ENCODE results near the gene SPRR2F. TPM values are rescaled to one million over a fixed set of nuclear protein-coding genes. Genes with fewer than 3 reads are reported as not detected.
A peak's percentile ranks its signal among the peaks of the same experiment; 100 is the strongest.

Gene SPRR2F
- total and polyA plus RNA-seq, 2 donors (not counting 3 experiments of a cell fraction or from before 2014, with no cell fraction given), result not detected

DNA sequence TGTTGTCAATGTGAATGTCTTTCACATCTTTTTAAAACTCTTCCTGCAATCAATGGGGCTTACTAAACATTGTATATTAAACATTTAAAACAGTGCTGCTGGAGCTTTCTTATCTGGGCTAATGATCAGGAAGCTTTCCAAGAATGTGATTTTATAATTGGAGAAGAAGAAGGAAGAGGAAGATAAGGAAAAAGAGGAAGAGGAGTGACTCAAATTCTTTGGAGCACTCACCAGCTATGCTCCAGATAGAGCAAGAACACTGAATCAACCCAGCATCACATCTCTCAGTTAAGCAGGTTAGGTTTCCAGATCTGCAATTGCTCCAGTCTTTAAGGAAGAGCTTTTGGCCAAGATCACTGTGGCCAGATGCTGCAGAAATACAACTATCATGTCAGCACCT is 17.6 kb downstream of the SPRR2F start:
- Histone ChIP-seq H3K9ac (replicated peaks; ENCODE audit: extremely low read depth, insufficient read depth, low read length) (no peak overlapping the region), H4K20me1 (replicated peaks; ENCODE audit: control insufficient read depth, extremely low read depth, insufficient read depth, low read length) (no peaks in the 10 kb centered on the region), H3K4me3 (replicated peaks in 1 of 3; ENCODE audit: insufficient read depth in 1 of 3, low read depth in 1 of 3, low read length in 3 of 3) (no peak overlapping the region), H3K79me2 (ENCODE audit: control insufficient read depth, insufficient read depth, low read length) (no peaks in the 10 kb centered on the region), H3K27me3 (ENCODE audit: control insufficient read depth in 2 of 2, insufficient read depth in 2 of 2, low read length in 2 of 2) (no peaks in the 10 kb centered on the region), H3K9me3 (replicated peaks; ENCODE audit: control insufficient read depth, insufficient read depth, low read length) (no peaks in the 10 kb centered on the region), H3K4me1 (ENCODE audit: control insufficient read depth, extremely low read depth, insufficient read depth, low read length) (no peaks in the 10 kb centered on the region), H3K27ac (ENCODE audit: insufficient read depth, low read depth, low read length) (no peak overlapping the region), H3K36me3 (ENCODE audit: control insufficient read depth in 2 of 2, extremely low read depth in 1 of 2, insufficient read depth in 2 of 2, low read length in 2 of 2) (no peaks in the 10 kb centered on the region), H3K4me2 (ENCODE audit: insufficient read depth, low read length) (no peak overlapping the region), H2AFZ (ENCODE audit: low read depth, low read length) (no peak overlapping the region), H3K9me1 (replicated peaks; ENCODE audit: control insufficient read depth, extremely low read depth, insufficient read depth, low read length) (no peaks in the 10 kb centered on the region)
- dilution Hi-C loops (cut with MboI; ENCODE audit: extremely low pct_ligation_motif_present, low sequenced_read_pairs) (no loop called here), intact Hi-C loops (cut with micrococcal nuclease) (no loop called here)
- TF ChIP-seq POLR2A (IDR thresholded peaks at IDR 0.05; ENCODE audit: low read depth, low read length), result no peak
- no peak for TF ChIP-seq FOS (IDR thresholded peaks at IDR 0.05; ENCODE audit: borderline replicate concordance, insufficient read depth, low read length)
- peak; percentile 74 for TF ChIP-seq GATA2 (IDR thresholded peaks at IDR 0.05; ENCODE audit: insufficient read depth, insufficient read length, low read depth, low read length)
- DNase-seq (ENCODE audit: low read depth, low spot score), result peak; percentile 2
- POLR2A ChIA-PET, result no interaction called here
- CTCF ChIA-PET, result no interaction called here
- BruUV-seq (replicated peaks), result no TSS peak
- no peak for FAIRE-seq

DNA sequence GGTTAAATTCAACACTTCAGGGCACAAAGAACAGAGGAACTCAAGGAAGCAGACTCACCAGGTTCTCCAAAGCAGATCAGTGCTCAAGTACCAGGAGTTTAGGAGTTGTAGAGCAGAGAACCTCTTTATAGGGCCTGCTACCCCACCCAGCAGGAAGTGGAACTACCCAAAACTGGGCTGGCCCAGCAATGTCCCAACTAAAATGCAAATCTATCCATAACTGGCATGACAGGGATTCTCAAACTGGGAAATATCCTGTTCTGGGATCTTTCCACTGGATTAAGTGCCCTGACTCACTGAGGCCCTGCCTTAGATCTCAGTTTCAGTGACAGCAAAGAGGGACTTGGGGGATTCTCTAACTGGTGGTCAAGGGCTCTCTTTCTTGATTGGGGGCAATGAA is 18.9 kb downstream of the SPRR2F start, which contains the start of gene SPRR2E:
Gene SPRR2E (minus strand): TSS at position 101 of the 400 bp plus-strand sequence. CDS start 775 bp downstream, outside the sequence.
- Histone ChIP-seq H3K9ac (replicated peaks; ENCODE audit: extremely low read depth, insufficient read depth, low read length) (no peak within 1 kb of the TSS), H3K4me2 (ENCODE audit: insufficient read depth, low read length) (no peak within 1 kb of the TSS), H3K9me3 (replicated peaks; ENCODE audit: control insufficient read depth, insufficient read depth, low read length) (no peaks in the 10 kb centered on the region), H3K9me1 (replicated peaks; ENCODE audit: control insufficient read depth, extremely low read depth, insufficient read depth, low read length) (no peaks in the 10 kb centered on the region), H3K4me1 (ENCODE audit: control insufficient read depth, extremely low read depth, insufficient read depth, low read length) (no peaks in the 10 kb centered on the region), H3K36me3 (ENCODE audit: control insufficient read depth in 2 of 2, extremely low read depth in 1 of 2, insufficient read depth in 2 of 2, low read length in 2 of 2) (no peaks in the 10 kb centered on the region), H3K27ac (ENCODE audit: insufficient read depth, low read depth, low read length) (no peak within 1 kb of the TSS), H3K79me2 (ENCODE audit: control insufficient read depth, insufficient read depth, low read length) (no peaks in the 10 kb centered on the region), H4K20me1 (replicated peaks; ENCODE audit: control insufficient read depth, extremely low read depth, insufficient read depth, low read length) (no peaks in the 10 kb centered on the region), H3K4me3 (replicated peaks in 1 of 3; ENCODE audit: insufficient read depth in 1 of 3, low read depth in 1 of 3, low read length in 3 of 3) (no peak within 1 kb of the TSS), H3K27me3 (ENCODE audit: control insufficient read depth in 2 of 2, insufficient read depth in 2 of 2, low read length in 2 of 2) (no peaks in the 10 kb centered on the region), H2AFZ (ENCODE audit: low read depth, low read length) (no peak within 1 kb of the TSS)
- intact Hi-C loops (cut with micrococcal nuclease) (loop anchor here (1.0 kb wide), 1 partner anchor 22 kb away; no protein-coding TSS in a partner anchor), dilution Hi-C loops (cut with MboI; ENCODE audit: extremely low pct_ligation_motif_present, low sequenced_read_pairs) (no loop called here)
- ChIA-PET POLR2A (no interaction called here), CTCF (no interaction called here)
- FAIRE-seq, result no peak
- no TSS peak for BruUV-seq (replicated peaks)
- DNase-seq (ENCODE audit: low read depth, low spot score), result no peak
- TF ChIP-seq MYC (IDR thresholded peaks at IDR 0.05; ENCODE audit: low read depth, low read length) (no peak), JUN (IDR thresholded peaks at IDR 0.05; ENCODE audit: borderline replicate concordance, insufficient read depth, insufficient read length, low read depth) (no peak), POLR2AphosphoS5 (IDR thresholded peaks at IDR 0.05; ENCODE audit: insufficient read depth, low read depth, low read length) (no peak), EZH2 (IDR thresholded peaks at IDR 0.05; ENCODE audit: borderline replicate concordance, low read depth, low read length, severe bottlenecking) (no peak), FOS (IDR thresholded peaks at IDR 0.05; ENCODE audit: borderline replicate concordance, insufficient read depth, low read length) (no peak), GATA2 (IDR thresholded peaks at IDR 0.05; ENCODE audit: insufficient read depth, insufficient read length, low read depth, low read length) (no peak), POLR2A (IDR thresholded peaks at IDR 0.05; ENCODE audit: low read depth, low read length) (no peak)
- TF ChIP-seq, protein P1, sequence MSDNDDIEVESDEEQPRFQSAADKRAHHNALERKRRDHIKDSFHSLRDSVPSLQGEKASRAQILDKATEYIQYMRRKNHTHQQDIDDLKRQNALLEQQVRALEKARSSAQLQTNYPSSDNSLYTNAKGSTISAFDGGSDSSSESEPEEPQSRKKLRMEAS (IDR thresholded peaks at IDR 0.05; ENCODE audit: insufficient read depth, insufficient read length), result no peak
- TF ChIP-seq, protein P2, sequence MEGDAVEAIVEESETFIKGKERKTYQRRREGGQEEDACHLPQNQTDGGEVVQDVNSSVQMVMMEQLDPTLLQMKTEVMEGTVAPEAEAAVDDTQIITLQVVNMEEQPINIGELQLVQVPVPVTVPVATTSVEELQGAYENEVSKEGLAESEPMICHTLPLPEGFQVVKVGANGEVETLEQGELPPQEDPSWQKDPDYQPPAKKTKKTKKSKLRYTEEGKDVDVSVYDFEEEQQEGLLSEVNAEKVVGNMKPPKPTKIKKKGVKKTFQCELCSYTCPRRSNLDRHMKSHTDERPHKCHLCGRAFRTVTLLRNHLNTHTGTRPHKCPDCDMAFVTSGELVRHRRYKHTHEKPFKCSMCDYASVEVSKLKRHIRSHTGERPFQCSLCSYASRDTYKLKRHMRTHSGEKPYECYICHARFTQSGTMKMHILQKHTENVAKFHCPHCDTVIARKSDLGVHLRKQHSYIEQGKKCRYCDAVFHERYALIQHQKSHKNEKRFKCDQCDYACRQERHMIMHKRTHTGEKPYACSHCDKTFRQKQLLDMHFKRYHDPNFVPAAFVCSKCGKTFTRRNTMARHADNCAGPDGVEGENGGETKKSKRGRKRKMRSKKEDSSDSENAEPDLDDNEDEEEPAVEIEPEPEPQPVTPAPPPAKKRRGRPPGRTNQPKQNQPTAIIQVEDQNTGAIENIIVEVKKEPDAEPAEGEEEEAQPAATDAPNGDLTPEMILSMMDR (IDR thresholded peaks at IDR 0.05; ENCODE audit: extremely low read depth in 1 of 2, insufficient read depth in 1 of 2, low read depth in 1 of 2, low read length in 2 of 2), result no peak
